Panc1 (cell line): ENCODE measurements around the gene SDF2L1.

Source experiments
- CTCF ChIP-seq: fragments of 450-650 bp; IDR thresholded peaks from 2 replicates; pipeline ENCODE4 v1.5.1; 2017; ENCODE audit warnings: mild to moderate bottlenecking
- POLR2AphosphoS5 ChIP-seq: IDR thresholded peaks from 2 replicates; pipeline ENCODE4 v1.6.1; 2012; ENCODE audit warnings: mild to moderate bottlenecking, low read depth, low read length, moderate library complexity
- TCF7L2 ChIP-seq: IDR thresholded peaks from 2 replicates; pipeline ENCODE4 v1.6.1; 2011; ENCODE audit warnings: mild to moderate bottlenecking, low read depth, low read length, inconsistent platforms

- TF ChIP-seq CTCF (no peak), POLR2AphosphoS5 (no peak), TCF7L2 (no peak)
Measured at GRCh38 chr22:21673534-21674321, 31.6 kb downstream of the SDF2L1 start.
